ENCODE measurements around the gene PMAIP1.

PMAIP1 gene

GRCh38 chr18:59926131-59926530, 26.3 kb downstream of the PMAIP1 start:
- no peak for TF ChIP-seq CTCF (IDR thresholded peaks at IDR 0.05; ENCODE audit: borderline replicate concordance, control extremely low read depth, extremely low read depth, insufficient read depth, missing control alignments)
- in situ Hi-C loops (cut with MboI; ENCODE audit: low sequenced_read_pairs, unreplicated experiment): no loop called here

GRCh38 chr18:59927246-59927825, 27.5 kb downstream of the PMAIP1 start:
- in situ Hi-C loops (cut with MboI; ENCODE audit: low sequenced_read_pairs, unreplicated experiment): no loop called here
- peak; percentile 70 for DNase-seq (ENCODE audit: low spot score)
- TF ChIP-seq CTCF (IDR thresholded peaks at IDR 0.05; ENCODE audit: borderline replicate concordance, control extremely low read depth, extremely low read depth, insufficient read depth, missing control alignments): no peak

More at GRCh38 chr18:59926131-59926530, 26.3 kb downstream of the PMAIP1 start:
- DNase-seq (ENCODE audit: low spot score): no peak

GRCh38 chr18:59928201-59928600, 28.4 kb downstream of the PMAIP1 start:
- in situ Hi-C loops (cut with MboI; ENCODE audit: low sequenced_read_pairs, unreplicated experiment): no loop called here
- no peak for DNase-seq (ENCODE audit: low spot score)
- TF ChIP-seq CTCF (IDR thresholded peaks at IDR 0.05; ENCODE audit: borderline replicate concordance, control extremely low read depth, extremely low read depth, insufficient read depth, missing control alignments): no peak

GRCh38 chr18:59929621-59930295, 30.0 kb downstream of the PMAIP1 start:
- in situ Hi-C loops (cut with MboI; ENCODE audit: low sequenced_read_pairs, unreplicated experiment): no loop called here
- TF ChIP-seq CTCF (IDR thresholded peaks at IDR 0.05; ENCODE audit: borderline replicate concordance, control extremely low read depth, extremely low read depth, insufficient read depth, missing control alignments): no peak
- DNase-seq (ENCODE audit: low spot score): no peak

GRCh38 chr18:59932401-59932800, 32.6 kb downstream of the PMAIP1 start:
- DNase-seq (ENCODE audit: low spot score): no peak
- TF ChIP-seq CTCF (IDR thresholded peaks at IDR 0.05; ENCODE audit: borderline replicate concordance, control extremely low read depth, extremely low read depth, insufficient read depth, missing control alignments): no peak
- in situ Hi-C loops (cut with MboI; ENCODE audit: low sequenced_read_pairs, unreplicated experiment): no loop called here

- DNase-seq (ENCODE audit: low spot score): no peak
- TF ChIP-seq CTCF (IDR thresholded peaks at IDR 0.05; ENCODE audit: borderline replicate concordance, control extremely low read depth, extremely low read depth, insufficient read depth, missing control alignments): no peak
Measured at GRCh38 chr18:59938676-59939075, 38.9 kb downstream of the PMAIP1 start.

More at GRCh38 chr18:59938676-59939075, 38.9 kb downstream of the PMAIP1 start:
- in situ Hi-C loops (cut with MboI; ENCODE audit: low sequenced_read_pairs, unreplicated experiment): no loop called here

Measured in GM13976 (cell line).